SH-SY5Y (cell line): ENCODE measurements around the gene TRIL.

Experiments
- GATA2 ChIP-seq: IDR thresholded peaks from 2 replicates; pipeline ENCODE4 v1.6.1; 2011; ENCODE audit warnings: mild to moderate bottlenecking, low read depth, low read length
- GATA3 ChIP-seq: IDR thresholded peaks from 2 replicates; pipeline ENCODE4 v1.6.1; 2011; ENCODE audit warnings: low read depth, mild to moderate bottlenecking, low read length, moderate library complexity

DNA sequence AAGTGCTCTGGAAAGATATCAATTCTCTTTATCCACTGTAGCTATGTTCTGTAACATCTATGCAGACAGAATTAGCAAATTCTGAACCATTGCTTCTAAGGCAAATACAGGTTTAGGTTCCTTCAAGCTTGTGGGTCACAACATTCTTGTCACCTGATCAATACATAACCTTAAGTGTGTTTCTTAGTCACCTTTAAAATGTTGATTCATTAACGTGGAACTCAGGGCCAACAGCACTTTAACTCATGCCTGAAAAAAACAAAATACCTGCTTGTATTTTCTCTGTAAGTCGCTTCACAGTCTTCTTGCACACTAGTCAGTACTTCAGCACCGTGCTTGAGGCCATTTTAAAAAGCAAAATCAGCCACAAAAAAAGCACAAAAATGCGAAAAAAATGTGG is 35.2 kb upstream of the TRIL start:
- no peak for TF ChIP-seq GATA3
- TF ChIP-seq GATA2: no peak
